ENCODE data around the gene ATXN10. TPM values are rescaled to one million over a fixed set of nuclear protein-coding genes. Genes with fewer than 3 reads are reported as not detected.
"Not testable (repeated sequence)": the region's sequence is repeated elsewhere in the genome, so short reads cannot be mapped to it uniquely, and the experiment has no call there.

Gene ATXN10
- total RNA-seq, 1 donor from 2014 or later, result 117 TPM

GRCh38 chr22:45710469-45710868, 38.8 kb downstream of the ATXN10 start:
- DNase-seq (ENCODE audit: low spot score), result no peak
- Mint-ChIP-seq H3K36me3 (ENCODE audit: low read depth) (peaks cover 17% of the 10 kb centered on the region), H3K4me3 (ENCODE audit: unreplicated experiment) (no peak overlapping the region), H3K27me3 (ENCODE audit: low read depth) (no peaks in the 10 kb centered on the region), H3K4me1 (ENCODE audit: low read depth) (peaks cover 29% of the 10 kb centered on the region), H3K27ac (ENCODE audit: unreplicated experiment) (peak overlapping the region; percentile 75), H3K9me3 (ENCODE audit: low read depth) (no peaks in the 10 kb centered on the region)
- no peak for TF ChIP-seq CTCF (IDR thresholded peaks at IDR 0.05)

- not testable (repeated sequence) for H3K4me3 Mint-ChIP-seq (ENCODE audit: unreplicated experiment); DNase-seq (ENCODE audit: low spot score); H3K27me3 Mint-ChIP-seq (ENCODE audit: low read depth); H3K36me3 Mint-ChIP-seq (ENCODE audit: low read depth); H3K9me3 Mint-ChIP-seq (ENCODE audit: low read depth); H3K27ac Mint-ChIP-seq (ENCODE audit: unreplicated experiment)
- H3K4me1 Mint-ChIP-seq (ENCODE audit: low read depth), result peaks cover 30% of the 10 kb centered on the region
These were observed 42.8 kb downstream of the ATXN10 start for GRCh38 chr22:45714390-45714789.

- DNase-seq (ENCODE audit: low spot score), result no peak
- peaks cover 17% of the 10 kb centered on the region for H3K36me3 Mint-ChIP-seq (ENCODE audit: low read depth)
- no peak for TF ChIP-seq CTCF (IDR thresholded peaks at IDR 0.05)
- no peak overlapping the region for H3K27ac Mint-ChIP-seq (ENCODE audit: unreplicated experiment)
- no peaks in the 10 kb centered on the region for H3K9me3 Mint-ChIP-seq (ENCODE audit: low read depth)
- peaks cover 14% of the 10 kb centered on the region for H3K4me1 Mint-ChIP-seq (ENCODE audit: low read depth)
- H3K27me3 Mint-ChIP-seq (ENCODE audit: low read depth), result no peaks in the 10 kb centered on the region
- no peak overlapping the region for H3K4me3 Mint-ChIP-seq (ENCODE audit: unreplicated experiment)
These were observed 46.2 kb downstream of the ATXN10 start for GRCh38 chr22:45717789-45718188.

DNA sequence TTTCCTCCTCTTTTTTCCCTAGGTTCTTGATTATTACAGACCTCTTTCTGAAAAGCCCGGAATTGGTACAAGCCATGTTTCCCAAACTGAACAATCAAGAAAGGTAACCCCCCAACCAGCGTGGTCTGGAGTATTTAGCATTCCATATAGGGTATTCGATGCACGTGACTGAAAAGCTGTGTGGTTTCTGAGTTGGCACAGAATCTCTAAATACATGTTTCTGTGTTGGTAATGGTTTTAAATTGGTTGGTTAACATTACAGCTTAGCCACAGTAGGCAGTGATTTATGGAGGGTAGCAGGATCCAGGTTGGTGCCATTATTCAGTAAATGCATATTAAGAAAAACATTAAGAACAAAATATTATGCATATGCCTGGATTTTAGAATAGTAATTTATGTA, 46.8 kb downstream of the ATXN10 start:
- Mint-ChIP-seq H3K36me3 (ENCODE audit: low read depth) (peaks cover 15% of the 10 kb centered on the region), H3K27ac (ENCODE audit: unreplicated experiment) (peak overlapping the region; percentile 13), H3K9me3 (ENCODE audit: low read depth) (no peaks in the 10 kb centered on the region), H3K4me3 (ENCODE audit: unreplicated experiment) (no peak overlapping the region), H3K27me3 (ENCODE audit: low read depth) (no peaks in the 10 kb centered on the region), H3K4me1 (ENCODE audit: low read depth) (peaks cover 14% of the 10 kb centered on the region)
- DNase-seq (ENCODE audit: low spot score), result no peak
- TF ChIP-seq CTCF (IDR thresholded peaks at IDR 0.05), result no peak

- H3K36me3 Mint-ChIP-seq (ENCODE audit: low read depth), result peaks cover 9% of the 10 kb centered on the region
- H3K27ac Mint-ChIP-seq (ENCODE audit: unreplicated experiment), result no peak overlapping the region
- H3K4me3 Mint-ChIP-seq (ENCODE audit: unreplicated experiment), result no peak overlapping the region
- no peak for TF ChIP-seq CTCF (IDR thresholded peaks at IDR 0.05)
- H3K27me3 Mint-ChIP-seq (ENCODE audit: low read depth), result no peaks in the 10 kb centered on the region
- no peak for DNase-seq (ENCODE audit: low spot score)
- H3K9me3 Mint-ChIP-seq (ENCODE audit: low read depth), result no peaks in the 10 kb centered on the region
- peaks cover 26% of the 10 kb centered on the region for H3K4me1 Mint-ChIP-seq (ENCODE audit: low read depth)
These were observed 49.3 kb downstream of the ATXN10 start for GRCh38 chr22:45720839-45721378.

- no peak overlapping the region for H3K27ac Mint-ChIP-seq (ENCODE audit: unreplicated experiment)
These were observed 50.4 kb downstream of the ATXN10 start for GRCh38 chr22:45722006-45722405.

More at GRCh38 chr22:45722006-45722405, 50.4 kb downstream of the ATXN10 start:
- no peak for DNase-seq (ENCODE audit: low spot score)
- Mint-ChIP-seq H3K4me3 (ENCODE audit: unreplicated experiment) (no peak overlapping the region), H3K9me3 (ENCODE audit: low read depth) (no peaks in the 10 kb centered on the region), H3K27me3 (ENCODE audit: low read depth) (no peaks in the 10 kb centered on the region), H3K4me1 (ENCODE audit: low read depth) (peaks cover 29% of the 10 kb centered on the region), H3K36me3 (ENCODE audit: low read depth) (peaks cover 9% of the 10 kb centered on the region)
- TF ChIP-seq CTCF (IDR thresholded peaks at IDR 0.05), result no peak
